Loucy (cell line): ENCODE measurements around the gene PRPSAP2.
"Not testable (repeated sequence)": the region's sequence is repeated elsewhere in the genome, so short reads cannot be mapped to it uniquely, and the experiment has no call there.

Experiments used
- H2AFZ ChIP-seq: fragments of 200-600 bp; sonication (generic); 2 replicates; pipeline ENCODE4 v1.6.0; 2016; ENCODE audit warnings: antibody characterized with exemption, mild to moderate bottlenecking, low read length, moderate library complexity
- H3F3A ChIP-seq: fragments of 200-600 bp; 2 replicates; pipeline ENCODE4 v1.6.0; 2016; ENCODE audit warnings: antibody characterized with exemption, low read depth, mild to moderate bottlenecking
- H3K27me3 ChIP-seq: fragments of 200-600 bp; sonication (generic); 2 replicates; pipeline ENCODE4 v1.6.1; 2014; ENCODE audit warnings: low read length, mild to moderate bottlenecking; ENCODE audit not compliant: insufficient read depth, poor library complexity, severe bottlenecking
- H3K36me3 ChIP-seq: fragments of 200-600 bp; sonication (generic); 2 replicates; pipeline ENCODE4 v1.6.1; 2016; ENCODE audit warnings: low read length; ENCODE audit not compliant: insufficient read depth
- H3K4me1 ChIP-seq: fragments of 200-600 bp; sonication (generic); 2 replicates; pipeline ENCODE4 v1.5.1; 2014; ENCODE audit warnings: low read length, mild to moderate bottlenecking; ENCODE audit not compliant: insufficient read depth, poor library complexity, severe bottlenecking
- H3K4me2 ChIP-seq: fragments of 200-600 bp; sonication (generic); 2 replicates; pipeline ENCODE4 v1.6.0; 2014; ENCODE audit warnings: antibody characterized with exemption, low read length, low read depth, mild to moderate bottlenecking; ENCODE audit not compliant: poor library complexity, severe bottlenecking
- H3K4me3 ChIP-seq: fragments of 200-600 bp; sonication (generic); 2 replicates; pipeline ENCODE4 v1.5.1; 2014; ENCODE audit warnings: low read length, mild to moderate bottlenecking, mixed read lengths; ENCODE audit not compliant: poor library complexity, severe bottlenecking
- H3K79me2 ChIP-seq: fragments of 200-600 bp; sonication (generic); 2 replicates; pipeline ENCODE4 v1.6.1; 2014; ENCODE audit warnings: low read length; ENCODE audit not compliant: insufficient read depth
- H3K9ac ChIP-seq: fragments of 200-600 bp; sonication (generic); 2 replicates; pipeline ENCODE4 v1.6.0; 2014; ENCODE audit warnings: mild to moderate bottlenecking, low read depth, low read length, moderate library complexity; ENCODE audit not compliant: poor library complexity, severe bottlenecking
- H3K9me2 ChIP-seq: fragments of 200-600 bp; sonication (generic); replicated peaks from 2 replicates; pipeline ENCODE4 v1.6.1; 2016; ENCODE audit warnings: low read depth, low read length, mixed read lengths
- H3K9me3 ChIP-seq: fragments of 200-600 bp; sonication (generic); 2 replicates; pipeline ENCODE4 v1.6.1; 2014; ENCODE audit warnings: mild to moderate bottlenecking, antibody characterized with exemption, low read length, low read depth; ENCODE audit not compliant: insufficient read depth
- H4K20me1 ChIP-seq: fragments of 200-600 bp; sonication (generic); 2 replicates; pipeline ENCODE4 v1.6.0; 2014; ENCODE audit warnings: antibody characterized with exemption, low read length, mild to moderate bottlenecking; ENCODE audit not compliant: insufficient read depth, poor library complexity, severe bottlenecking
- EZH2phosphoT487 ChIP-seq: fragments of 200-600 bp; IDR thresholded peaks from 2 replicates; pipeline ENCODE4 v1.6.1; 2018; ENCODE audit warnings: antibody characterized with exemption, mild to moderate bottlenecking, moderate library complexity, borderline replicate concordance
- TF ChIP-seq, protein P1 (sequence below): fragments of 200-600 bp; sonication (generic); conservative IDR thresholded peaks from 2 replicates; pipeline ENCODE4 v1.5.1; 2014; ENCODE audit warnings: mild to moderate bottlenecking, antibody characterized with exemption, low read length

The PRPSAP2 gene

DNA sequence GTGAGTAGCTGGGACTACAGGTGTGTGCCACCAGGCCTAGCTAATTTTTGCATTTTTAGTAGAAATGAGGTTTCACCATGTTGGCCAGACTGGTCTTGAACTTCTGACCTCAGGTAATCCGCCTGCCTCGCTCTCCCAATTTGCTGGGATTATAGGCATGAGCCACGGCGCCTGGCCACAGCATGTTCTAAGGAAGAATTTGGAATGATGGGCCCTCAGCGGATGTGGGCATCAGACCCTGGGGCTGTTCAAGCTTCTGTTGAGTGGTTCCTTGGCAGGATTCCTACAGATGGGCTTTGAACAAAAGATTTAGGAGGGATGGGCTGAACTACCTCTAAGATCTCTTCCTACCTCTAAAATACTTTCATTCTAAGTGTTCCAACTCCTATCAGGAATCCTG is 4.1 kb downstream of the PRPSAP2 start:
- Histone ChIP-seq H3K9me3 (no peaks in the 10 kb centered on the region), H3K4me2 (peak overlapping the region; percentile 70), H3F3A (no peaks in the 10 kb centered on the region), H4K20me1 (peaks cover 18% of the 10 kb centered on the region), H3K9ac (no peak overlapping the region), H3K27me3 (no peaks in the 10 kb centered on the region), H3K9me2 (no peaks in the 10 kb centered on the region), H3K79me2 (peaks cover 59% of the 10 kb centered on the region), H3K4me1 (peaks cover 27% of the 10 kb centered on the region), H3K36me3 (peaks cover 5% of the 10 kb centered on the region; the same call in 1 of the 2 replicates), H3K4me3 (no peak overlapping the region), H2AFZ (no peak overlapping the region)
- TF ChIP-seq EZH2phosphoT487 = no peak
- TF ChIP-seq, protein P1, sequence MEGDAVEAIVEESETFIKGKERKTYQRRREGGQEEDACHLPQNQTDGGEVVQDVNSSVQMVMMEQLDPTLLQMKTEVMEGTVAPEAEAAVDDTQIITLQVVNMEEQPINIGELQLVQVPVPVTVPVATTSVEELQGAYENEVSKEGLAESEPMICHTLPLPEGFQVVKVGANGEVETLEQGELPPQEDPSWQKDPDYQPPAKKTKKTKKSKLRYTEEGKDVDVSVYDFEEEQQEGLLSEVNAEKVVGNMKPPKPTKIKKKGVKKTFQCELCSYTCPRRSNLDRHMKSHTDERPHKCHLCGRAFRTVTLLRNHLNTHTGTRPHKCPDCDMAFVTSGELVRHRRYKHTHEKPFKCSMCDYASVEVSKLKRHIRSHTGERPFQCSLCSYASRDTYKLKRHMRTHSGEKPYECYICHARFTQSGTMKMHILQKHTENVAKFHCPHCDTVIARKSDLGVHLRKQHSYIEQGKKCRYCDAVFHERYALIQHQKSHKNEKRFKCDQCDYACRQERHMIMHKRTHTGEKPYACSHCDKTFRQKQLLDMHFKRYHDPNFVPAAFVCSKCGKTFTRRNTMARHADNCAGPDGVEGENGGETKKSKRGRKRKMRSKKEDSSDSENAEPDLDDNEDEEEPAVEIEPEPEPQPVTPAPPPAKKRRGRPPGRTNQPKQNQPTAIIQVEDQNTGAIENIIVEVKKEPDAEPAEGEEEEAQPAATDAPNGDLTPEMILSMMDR = no peak

DNA sequence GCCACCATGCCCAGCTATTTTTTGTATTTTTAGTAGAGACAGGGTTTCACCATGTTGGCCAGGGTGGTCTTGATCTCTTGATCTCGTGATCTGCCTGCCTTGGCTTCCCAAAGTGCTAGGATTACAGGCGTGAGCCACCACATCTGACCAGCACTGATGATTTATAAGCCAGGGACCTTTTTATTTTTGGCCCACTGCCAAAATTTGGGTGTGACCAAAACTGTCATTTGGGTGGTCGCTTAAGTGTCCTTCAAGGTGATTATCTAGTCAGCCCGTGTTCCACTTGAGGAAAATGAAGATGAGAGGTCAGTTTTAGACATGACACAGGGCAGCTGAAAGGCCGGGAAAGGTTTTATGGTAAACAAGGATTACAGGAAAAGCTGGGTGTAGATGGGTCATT is 7.1 kb downstream of the PRPSAP2 start:
- not testable (repeated sequence) for H4K20me1 ChIP-seq
- Histone ChIP-seq H3K4me1 (peaks cover 15% of the 10 kb centered on the region), H3K79me2 (peaks cover 42% of the 10 kb centered on the region)

DNA sequence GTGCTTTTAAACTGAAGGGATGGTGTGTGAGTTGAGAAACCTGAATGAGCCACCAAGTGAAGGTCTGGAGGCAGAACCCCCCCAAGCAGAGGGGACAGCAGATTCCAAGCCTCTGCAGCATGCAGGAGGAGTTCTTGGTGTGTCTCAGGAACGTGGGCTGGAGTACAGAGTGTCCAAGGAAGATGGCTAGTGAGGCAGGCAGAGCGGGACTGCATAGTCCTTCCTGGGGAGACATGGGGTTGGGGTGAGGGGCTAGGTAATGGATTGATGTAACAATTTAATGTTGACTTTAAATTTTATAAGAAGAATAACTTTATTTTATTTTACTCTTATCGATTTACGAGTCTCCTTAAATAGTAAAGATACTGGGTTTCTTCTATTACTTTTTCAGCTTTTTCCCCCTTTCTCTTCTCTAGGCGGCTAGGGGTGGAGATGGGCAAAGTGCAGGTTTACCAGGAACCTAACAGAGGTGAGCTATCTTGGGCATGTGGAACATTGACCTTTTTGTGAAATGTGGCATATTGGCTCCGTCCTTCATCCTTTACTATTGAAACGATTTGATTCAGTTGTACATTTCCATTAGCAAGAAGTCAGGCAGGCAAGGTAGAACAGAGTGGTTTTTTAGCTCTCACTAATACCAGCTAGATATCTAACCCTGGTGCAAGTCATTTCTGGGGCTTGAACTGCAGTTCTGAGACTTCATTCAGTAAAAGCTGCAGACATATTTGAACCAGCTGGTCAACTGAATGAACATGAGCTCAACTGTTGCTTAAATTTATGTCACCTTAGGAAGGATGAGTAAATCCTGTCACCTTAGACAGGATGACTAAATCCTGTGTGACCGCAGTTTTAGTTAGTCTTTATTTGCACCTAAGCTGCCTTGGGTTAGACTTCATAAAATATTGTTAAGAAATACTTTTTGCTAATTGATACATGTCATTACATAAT is 9.2 kb downstream of the PRPSAP2 start:
- TF ChIP-seq EZH2phosphoT487 = no peak
- TF ChIP-seq, protein P1 = no peak
- H3K9me2 ChIP-seq = no peaks in the 10 kb centered on the region
- H3K9me3 ChIP-seq = no peaks in the 10 kb centered on the region
- no peak overlapping the region for H3K4me3 ChIP-seq
- peaks cover 3% of the 10 kb centered on the region for H4K20me1 ChIP-seq
- no peaks in the 10 kb centered on the region for H3K27me3 ChIP-seq
- peaks cover 20% of the 10 kb centered on the region for H3K79me2 ChIP-seq
- H3F3A ChIP-seq = no peaks in the 10 kb centered on the region
- no peak overlapping the region for H3K9ac ChIP-seq
- no peak overlapping the region for H3K4me2 ChIP-seq
- peaks cover 35% of the 10 kb centered on the region for H3K36me3 ChIP-seq
- peaks cover 3% of the 10 kb centered on the region for H3K4me1 ChIP-seq
- H2AFZ ChIP-seq = no peak overlapping the region

More for the DNA sequence above, 7.1 kb downstream of the PRPSAP2 start:
- not testable (repeated sequence) for H3K9me3 ChIP-seq, H3K9ac ChIP-seq, H3K9me2 ChIP-seq, H2AFZ ChIP-seq, H3F3A ChIP-seq, H3K27me3 ChIP-seq, H3K4me3 ChIP-seq
- peak overlapping the region; percentile 4 for H3K4me2 ChIP-seq
- peaks cover 24% of the 10 kb centered on the region for H3K36me3 ChIP-seq
